ENCODE measurements around the gene MPPED1. TPM values are rescaled to one million over a fixed set of nuclear protein-coding genes. Genes with fewer than 3 reads are reported as not detected.

The MPPED1 gene
- total and polyA plus RNA-seq, 2 of the 13 experiments (the other 11 are each of a cell fraction or from before 2014, with no cell fraction given), result 0.77 TPM; not detected in 1

GRCh38 chr22:43530349-43531201 lies 118.8 kb downstream of the MPPED1 start (continued):
- no peak for TF ChIP-seq AKNA (CRISPR knock-in tag; IDR thresholded peaks at IDR 0.05; ENCODE audit: borderline replicate concordance)
- no peak for TF ChIP-seq PHF20 (CRISPR knock-in tag; IDR thresholded peaks at IDR 0.05)
- TF ChIP-seq ADNP (CRISPR knock-in tag; IDR thresholded peaks at IDR 0.05), result no peak
- no peak for TF ChIP-seq GPN1 (CRISPR knock-in tag; IDR thresholded peaks at IDR 0.05; ENCODE audit: borderline replicate concordance)

- Histone ChIP-seq H3K4me2 (ENCODE audit: low read depth, low read length) (no peak overlapping the region), H3K4me1 (ENCODE audit: insufficient read depth, low read length) (no peaks in the 10 kb centered on the region), H4K20me1 (ENCODE audit: insufficient read depth, low read length) (no peaks in the 10 kb centered on the region), H3K27me3 (ENCODE audit: control insufficient read depth in 1 of 2, insufficient read depth in 2 of 2, low read length in 2 of 2) (peaks cover 1 to 35% of the 10 kb centered on the region in 2 experiments; a peak in 1 of 5 replicates), H3K9ac (ENCODE audit: insufficient read depth, low read depth, low read length) (no peak overlapping the region), H3K27ac (ENCODE audit: extremely low read length, insufficient read depth, low read length) (no peak overlapping the region), H3K4me3 (replicated peaks in 1 of 3; ENCODE audit: insufficient read depth in 1 of 3, low read depth in 2 of 3, low read length in 3 of 3) (no peak overlapping the region), H3K36me3 (replicated peaks in 1 of 2; ENCODE audit: control insufficient read depth in 1 of 2, insufficient read depth in 2 of 2, low read length in 2 of 2) (no peaks in the 10 kb centered on the region), H3K9me3 (ENCODE audit: low read length) (no peaks in the 10 kb centered on the region), H2AFZ (ENCODE audit: low read length) (no peak overlapping the region), H3K79me2 (ENCODE audit: insufficient read depth, low read length) (no peaks in the 10 kb centered on the region)
- ChIA-PET POLR2A (no interaction called here), CTCF (ENCODE audit: low intra/inter-chr PET ratio, low total read pairs) (no interaction called here)
- WGBS (ENCODE audit: low lambda C conversion rate), result 3% methylated on average over 4 of the region's 4 CpGs
- in situ Hi-C loops (cut with HindIII; ENCODE audit: extremely low pct_ligation_motif_present, low pct_unique_long_range_greater_than_20kb), result no loop called here
- intact Hi-C loops (cut with micrococcal nuclease; ENCODE audit: unreplicated experiment), result no loop called here
- BruUV-seq (replicated peaks), result no TSS peak
- DNase-seq (ENCODE audit: low spot score) (no peak), ATAC-seq (no peak), FAIRE-seq (no peak)
- no peak for TF ChIP-seq PAXIP1 (CRISPR knock-in tag; conservative IDR thresholded peaks at IDR 0.05)
- TF ChIP-seq GZF1 (CRISPR knock-in tag; IDR thresholded peaks at IDR 0.05), result no peak
- TF ChIP-seq ZNF746 (CRISPR knock-in tag; IDR thresholded peaks at IDR 0.05), result no peak
- TF ChIP-seq ZXDC (CRISPR knock-in tag; IDR thresholded peaks at IDR 0.05), result no peak
- TF ChIP-seq ZEB1 (IDR thresholded peaks at IDR 0.05; ENCODE audit: insufficient replicate concordance, low read depth), result no peak
- TF ChIP-seq RAD51 (IDR thresholded peaks at IDR 0.05; ENCODE audit: borderline replicate concordance), result no peak
- no peak for TF ChIP-seq NRL (CRISPR knock-in tag; IDR thresholded peaks at IDR 0.05; ENCODE audit: borderline replicate concordance)
Measured at GRCh38 chr22:43531651-43532050, 119.8 kb downstream of the MPPED1 start.
